HG02759 (cell line): ENCODE measurements around the gene TNFAIP8L3.
"Not testable (repeated sequence)": the region's sequence is repeated elsewhere in the genome, so short reads cannot be mapped to it uniquely, and the experiment has no call there.

Experiments used
- ATAC-seq: cut with Tn5 transposase; IDR thresholded peaks from one replicate; pipeline ENCODE4 v1.9.1; 2021; ENCODE audit warnings: mild to moderate bottlenecking, moderate library complexity; ENCODE audit not compliant: unreplicated experiment

TNFAIP8L3 gene

GRCh38 chr15:51094606-51095569 is at the start of gene TNFAIP8L3:
Gene TNFAIP8L3, minus strand, starts transcription at chr15:51094906. Its CDS starts 311 bp downstream, at chr15:51094595.
- ATAC-seq: no peak

DNA sequence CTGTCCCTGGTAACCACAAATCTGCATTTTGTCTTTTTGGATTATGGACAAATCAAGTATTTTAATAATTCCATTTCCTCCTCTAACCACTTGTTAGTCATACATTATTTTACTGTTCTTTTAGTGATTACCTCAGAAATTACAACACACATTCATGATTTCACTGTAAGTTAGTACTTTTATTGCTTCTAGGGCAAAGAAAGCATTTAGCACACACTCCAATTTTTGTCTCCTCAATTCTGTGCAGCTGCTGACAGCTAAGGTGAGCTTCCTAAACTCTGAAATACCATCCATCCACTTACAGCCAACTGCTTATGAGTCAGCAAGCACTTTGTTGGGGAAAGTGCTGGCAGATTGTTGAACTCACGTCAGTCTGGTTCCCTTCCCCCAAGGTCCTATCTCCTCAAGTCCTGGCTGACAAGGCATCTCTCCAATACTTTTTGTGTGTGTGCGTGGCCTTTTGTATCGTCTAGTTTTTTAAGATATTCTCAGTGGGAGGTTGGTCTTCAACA is 49.4 kb upstream of the TNFAIP8L3 start:
- ATAC-seq: no peak

- ATAC-seq: not testable (repeated sequence)
Observed at GRCh38 chr15:51140347-51140746, 45.6 kb upstream of the TNFAIP8L3 start.

- no peak for ATAC-seq
Observed at GRCh38 chr15:51139091-51139490, 44.4 kb upstream of the TNFAIP8L3 start.

GRCh38 chr15:51137880-51138430 is 43.2 kb upstream of the TNFAIP8L3 start:
- ATAC-seq: no peak

DNA sequence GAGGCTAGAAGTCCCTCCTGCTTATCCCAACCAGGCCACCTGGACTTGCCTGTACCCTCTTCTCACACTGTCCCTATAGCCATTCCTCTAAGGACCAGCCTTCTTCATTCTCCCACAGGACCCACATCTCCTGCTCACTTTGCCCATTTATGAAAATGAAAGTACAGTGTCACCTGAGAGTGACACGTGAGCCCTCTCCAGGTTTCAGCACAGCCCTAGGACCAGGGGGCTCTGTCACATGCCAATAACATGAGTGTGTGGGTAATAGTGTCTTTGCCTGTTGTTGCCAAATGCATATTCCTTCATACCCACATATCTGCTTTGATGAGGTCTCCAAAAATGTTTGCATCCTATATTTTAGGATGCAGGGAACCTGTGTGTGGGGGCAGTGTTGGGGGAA is 42.3 kb upstream of the TNFAIP8L3 start:
- no peak for ATAC-seq

GRCh38 chr15:51135276-51135675 is 40.6 kb upstream of the TNFAIP8L3 start:
- ATAC-seq: no peak

DNA sequence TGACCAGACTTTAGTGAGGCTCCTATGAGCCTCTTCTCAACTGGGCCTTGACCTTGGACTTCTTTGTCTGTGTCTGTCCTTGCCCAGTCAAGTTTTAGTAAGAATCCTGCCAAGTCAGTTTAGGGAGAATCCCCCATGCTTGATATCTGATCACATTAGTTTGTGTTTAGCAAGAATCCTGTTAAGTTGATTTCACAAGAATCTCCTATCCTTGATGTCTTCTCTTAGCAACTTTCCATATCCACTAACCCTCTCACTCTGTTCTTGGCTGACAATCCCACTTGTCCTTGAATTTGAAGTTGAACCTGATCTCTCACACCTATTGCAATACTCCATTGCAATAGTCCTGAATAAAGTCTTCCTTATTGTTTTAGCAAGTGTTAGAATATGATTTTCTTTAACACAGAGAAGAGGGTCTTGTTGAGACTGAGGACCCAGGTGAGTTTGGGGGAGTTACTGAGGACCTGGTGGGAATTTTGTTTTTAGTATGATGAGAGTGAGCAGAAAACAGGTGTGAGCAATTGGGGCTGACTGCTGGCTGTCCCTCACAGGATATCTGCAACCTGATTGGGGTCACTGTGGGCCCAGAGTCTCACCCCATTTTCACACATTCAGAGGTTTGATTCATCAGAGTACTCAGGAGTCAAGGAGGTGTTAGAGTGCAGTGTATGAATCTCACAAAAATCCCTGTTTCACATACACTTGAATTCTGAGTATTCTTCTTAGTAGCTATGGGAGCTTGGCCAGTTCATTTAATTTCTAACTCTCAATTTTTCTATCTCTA is 39.9 kb upstream of the TNFAIP8L3 start:
- no peak for ATAC-seq

- no peak for ATAC-seq
Observed at GRCh38 chr15:51133140-51133765, 38.5 kb upstream of the TNFAIP8L3 start.

- no peak for ATAC-seq
Observed at GRCh38 chr15:51132384-51133139, 37.9 kb upstream of the TNFAIP8L3 start.

GRCh38 chr15:51131596-51132290 is 37.0 kb upstream of the TNFAIP8L3 start:
- ATAC-seq: no peak

DNA sequence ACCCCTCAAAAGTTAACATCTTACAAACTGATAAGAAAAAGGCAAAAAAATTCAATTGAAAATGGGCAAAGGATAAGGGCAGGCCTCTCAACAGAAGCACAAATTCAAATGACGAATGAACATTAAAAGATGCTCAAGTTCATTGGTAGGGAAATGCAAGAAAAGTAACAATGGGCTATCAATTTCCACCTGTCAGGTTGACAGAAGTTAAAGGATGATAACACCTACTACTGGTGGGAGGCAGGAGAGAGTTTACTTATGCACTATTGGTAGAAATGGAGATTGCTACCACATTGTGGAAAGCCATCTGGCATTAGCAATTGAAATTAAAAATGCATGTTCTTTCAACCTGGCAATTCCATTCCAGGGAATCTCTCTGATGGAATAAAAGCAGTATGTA is 35.6 kb upstream of the TNFAIP8L3 start:
- no peak for ATAC-seq

DNA sequence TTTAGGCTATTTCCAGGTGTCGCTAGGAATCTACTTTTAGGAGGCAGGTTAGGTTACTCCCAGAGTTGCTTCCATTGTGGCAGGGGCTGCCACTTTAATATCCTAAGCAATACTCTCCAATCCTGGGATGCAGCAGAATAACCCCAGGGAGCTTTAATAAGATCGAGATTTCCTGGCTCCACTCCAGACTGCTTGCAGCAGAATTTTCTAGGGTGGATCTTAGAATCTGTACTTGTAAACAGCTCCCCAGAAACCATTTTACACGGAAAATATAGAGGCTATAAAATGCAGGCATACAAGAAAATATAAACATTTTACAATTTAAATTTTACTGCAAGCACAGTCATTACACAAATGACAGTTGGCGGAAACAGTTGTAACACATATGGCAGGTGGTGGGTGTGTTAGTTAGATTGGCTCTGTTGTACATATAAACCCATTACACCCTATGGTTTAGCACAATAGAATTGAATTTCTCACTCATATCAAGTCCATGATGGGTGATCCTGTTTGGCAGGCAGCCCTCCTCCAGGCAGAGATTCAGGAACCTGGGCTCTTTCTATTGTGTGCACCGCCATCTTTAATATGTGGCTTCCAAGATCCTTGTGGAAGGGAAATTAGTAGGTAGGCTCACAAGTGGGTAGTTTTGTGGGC is 35.0 kb upstream of the TNFAIP8L3 start:
- ATAC-seq: no peak

DNA sequence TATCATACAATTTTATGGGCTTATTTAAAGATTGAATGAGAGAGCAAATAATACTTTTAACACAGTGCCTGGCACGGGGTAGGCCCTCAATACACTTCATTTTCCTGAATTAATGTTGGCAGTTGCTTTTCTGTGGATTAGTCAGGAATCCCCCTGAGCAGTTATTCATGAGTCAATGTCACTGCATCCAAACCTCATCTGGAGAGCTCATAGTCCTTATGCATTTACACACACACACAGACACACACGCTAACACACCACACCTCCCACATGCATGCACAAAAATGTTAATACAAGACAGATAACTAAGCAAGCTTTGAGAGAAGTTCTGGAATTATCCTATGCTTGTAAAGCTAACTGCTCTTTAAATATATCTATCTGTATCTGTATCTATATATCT is 34.0 kb upstream of the TNFAIP8L3 start:
- no peak for ATAC-seq

GRCh38 chr15:51126842-51127241 is 32.1 kb upstream of the TNFAIP8L3 start:
- ATAC-seq: no peak

GRCh38 chr15:51123002-51123401 is 28.3 kb upstream of the TNFAIP8L3 start:
- ATAC-seq: not testable (repeated sequence)

DNA sequence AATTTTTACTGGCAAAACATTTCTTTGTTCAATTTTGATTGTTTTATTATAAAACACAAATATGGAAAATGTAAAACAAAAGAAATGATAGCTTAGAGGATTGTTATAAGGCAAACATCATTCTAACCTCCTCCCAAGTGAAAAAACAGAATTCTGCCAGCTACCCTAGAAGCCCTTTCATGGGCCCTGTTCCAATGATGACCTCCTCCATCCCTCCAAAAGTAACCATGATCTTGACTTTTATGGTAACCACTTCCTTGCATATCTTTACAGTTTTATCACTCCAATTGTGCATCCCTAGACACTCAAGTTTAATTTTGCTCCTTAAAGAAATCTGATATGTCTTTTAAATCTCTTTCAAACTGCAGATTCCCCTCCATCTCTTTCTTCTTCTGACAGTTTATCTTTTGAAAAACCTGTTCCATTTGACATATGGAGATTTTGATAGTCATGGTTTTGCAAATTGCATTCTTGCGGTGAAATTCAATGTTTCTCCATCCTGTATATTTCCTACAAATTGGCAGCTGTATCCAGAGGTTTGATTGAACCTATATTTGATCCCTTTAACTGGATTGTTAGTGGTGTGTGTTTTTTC is 27.0 kb upstream of the TNFAIP8L3 start:
- ATAC-seq: no peak

- no peak for ATAC-seq
Observed at GRCh38 chr15:51121118-51121517, 26.4 kb upstream of the TNFAIP8L3 start.

DNA sequence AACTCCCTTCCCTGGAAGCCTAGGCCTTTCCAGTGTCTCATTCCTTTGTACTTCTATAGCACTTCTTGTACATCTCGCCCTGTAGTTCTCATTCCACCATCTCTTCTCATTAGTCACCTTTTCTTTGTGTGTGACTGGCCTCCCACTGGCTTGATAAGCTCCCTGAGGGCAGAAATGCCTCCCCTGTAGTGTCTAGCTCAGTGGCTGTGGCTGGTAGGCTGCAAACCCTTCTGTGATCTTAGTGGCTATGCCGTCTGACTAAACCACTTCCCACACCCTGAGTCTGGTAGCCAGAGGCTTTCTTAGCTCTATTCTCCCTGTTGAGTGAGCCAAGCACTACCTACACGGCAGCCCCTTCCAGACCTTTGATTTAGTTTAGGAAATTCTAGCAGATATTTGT is 24.4 kb upstream of the TNFAIP8L3 start:
- ATAC-seq: no peak
